IMR-90 (cell line): ENCODE results near the gene OR4E2. TPM values are rescaled to one million over a fixed set of nuclear protein-coding genes. Genes with fewer than 3 reads are reported as not detected.

Source experiments
- ATAC-seq: fragments of 200-7000 bp; cut with Tn5 transposase; 2 replicates; pipeline ENCODE4 v1.9.1; 2020; ENCODE audit warnings: low read depth, mild to moderate bottlenecking, moderate library complexity
- BruUV-seq: library from RNA; stranded (reverse); fragments of 400-500 nt; replicated peaks from 2 replicates; lab custom pipeline; 2021; lab: Mats Ljungman, UMichigan
- CTCF ChIA-PET: fragments of 300-600 bp; formaldehyde crosslinking; extraction: SDS; loops from one replicate; lab custom pipeline; 2021; ENCODE audit warnings: antibody characterized with exemption; lab: Yijun Ruan, JAX
- POLR2A ChIA-PET: fragments of 300-600 bp; sonication (Branson Sonifier 250); formaldehyde crosslinking; loops from one replicate; lab custom pipeline; 2022; ENCODE audit warnings: antibody characterized with exemption; ENCODE audit not compliant: unreplicated experiment; lab: Charles Lee
- DNase-seq: peaks from one replicate; pipeline ENCODE4 v3.0.0; 2013
- H2AFZ ChIP-seq: replicated peaks from 2 replicates; pipeline ENCODE3; 2013; ENCODE audit warnings: low read length, mild to moderate bottlenecking; ENCODE audit not compliant: poor library complexity
- H2AK5ac ChIP-seq: 2 replicates; pipeline ENCODE4 v1.6.1; 2013; ENCODE audit warnings: low read depth, low read length, inconsistent platforms
- H2AK9ac ChIP-seq: replicated peaks from 2 replicates; pipeline ENCODE3; 2013; ENCODE audit warnings: mild to moderate bottlenecking, low read depth, low read length, moderate library complexity; ENCODE audit not compliant: poor library complexity
- H2BK120ac ChIP-seq: 2 replicates; pipeline ENCODE4 v1.6.1; 2013; ENCODE audit warnings: low read depth, low read length, inconsistent platforms
- H2BK15ac ChIP-seq: 3 replicates; pipeline ENCODE4 v1.6.1; 2013; ENCODE audit warnings: low read depth, low read length, inconsistent platforms
- H2BK20ac ChIP-seq: 2 replicates; pipeline ENCODE4 v1.6.1; 2013; ENCODE audit warnings: low read depth, mild to moderate bottlenecking, inconsistent platforms, low read length, moderate library complexity
- H2BK5ac ChIP-seq: 2 replicates; pipeline ENCODE4 v1.6.1; 2013; ENCODE audit warnings: mild to moderate bottlenecking, low read depth, low read length, inconsistent platforms; ENCODE audit not compliant: poor library complexity, severe bottlenecking
- H3K14ac ChIP-seq: replicated peaks from 2 replicates; pipeline ENCODE4 v1.6.1; 2013; ENCODE audit warnings: low read depth, low read length, inconsistent platforms
- H3K18ac ChIP-seq: 2 replicates; pipeline ENCODE4 v1.6.1; 2013; ENCODE audit warnings: low read depth, low read length, control low read depth
- H3K23ac ChIP-seq: 2 replicates; pipeline ENCODE4 v1.6.1; 2013; ENCODE audit warnings: low read depth, low read length, inconsistent platforms
- H3K27ac ChIP-seq: 2 replicates; pipeline ENCODE4 v1.5.1; 2013; ENCODE audit warnings: mild to moderate bottlenecking, control low read depth, low read length; ENCODE audit not compliant: insufficient read depth
- H3K27me3 ChIP-seq: 2 replicates; pipeline ENCODE4 v1.6.1; 2013; ENCODE audit warnings: low read length; ENCODE audit not compliant: control insufficient read depth, insufficient read depth
- H3K36me3 ChIP-seq: 2 replicates; pipeline ENCODE4 v1.6.1; 2013; ENCODE audit warnings: low read length, mixed read lengths; ENCODE audit not compliant: control insufficient read depth, insufficient read depth
- H3K4ac ChIP-seq: 2 replicates; pipeline ENCODE4 v1.6.1; 2013; ENCODE audit warnings: low read depth, low read length, inconsistent platforms
- H3K4me1 ChIP-seq: 2 replicates; pipeline ENCODE4 v1.6.1; 2013; ENCODE audit warnings: low read length, mixed read lengths; ENCODE audit not compliant: control insufficient read depth, insufficient read depth
- H3K4me2 ChIP-seq: 2 replicates; pipeline ENCODE4 v1.6.1; 2013; ENCODE audit warnings: low read depth, mild to moderate bottlenecking, control low read depth, low read length, moderate library complexity
- H3K4me3 ChIP-seq: 2 replicates; pipeline ENCODE4 v1.5.1; 2013; ENCODE audit warnings: low read depth, mild to moderate bottlenecking, control low read depth, low read length, moderate library complexity; ENCODE audit not compliant: insufficient read depth
- H3K56ac ChIP-seq: 2 replicates; pipeline ENCODE4 v1.6.1; 2013; ENCODE audit warnings: low read length, inconsistent platforms; ENCODE audit not compliant: insufficient read depth; ENCODE audit errors: extremely low read depth
- H3K79me1 ChIP-seq, 2 experiments: 2 replicates each; pipeline ENCODE4 v1.6.1; 2013; ENCODE audit warnings: low read length in 2 of 2, inconsistent platforms in 1 of 2, low read depth in 1 of 2
- H3K9ac ChIP-seq: 2 replicates; pipeline ENCODE4 v1.6.1; 2013; ENCODE audit warnings: low read depth, low read length, control low read depth
- H3K9me1 ChIP-seq: 2 replicates; pipeline ENCODE4 v1.6.1; 2013; ENCODE audit warnings: low read length, inconsistent platforms; ENCODE audit not compliant: insufficient read depth
- H3K9me3 ChIP-seq: 2 replicates; pipeline ENCODE4 v1.6.1; 2013; ENCODE audit warnings: low read length; ENCODE audit not compliant: control insufficient read depth, insufficient read depth
- H4K20me1 ChIP-seq: 2 replicates; pipeline ENCODE4 v1.6.1; 2013; ENCODE audit warnings: low read length, inconsistent platforms; ENCODE audit not compliant: insufficient read depth
- H4K5ac ChIP-seq: 2 replicates; pipeline ENCODE4 v1.6.1; 2013; ENCODE audit warnings: mild to moderate bottlenecking, low read depth, low read length, control low read depth
- H4K8ac ChIP-seq, 2 experiments: 2 replicates each; pipeline ENCODE4 v1.6.1; 2013; ENCODE audit warnings: low read depth in 2 of 2, low read length in 2 of 2, control low read depth in 1 of 2, inconsistent platforms in 1 of 2
- H4K91ac ChIP-seq: 2 replicates; pipeline ENCODE4 v1.6.1; 2013; ENCODE audit warnings: low read depth, low read length, inconsistent platforms; ENCODE audit not compliant: insufficient read depth
- BHLHE40 ChIP-seq: fragments of 150-350 bp; IDR thresholded peaks from 2 replicates; pipeline ENCODE4 v1.6.1; 2016; ENCODE audit warnings: mild to moderate bottlenecking, low read depth, low read length
- CEBPB ChIP-seq: IDR thresholded peaks from 2 replicates; pipeline ENCODE4 v1.6.1; 2012; ENCODE audit warnings: low read depth, low read length, improper control_type of control experiment
- CHD1 ChIP-seq: IDR thresholded peaks from 2 replicates; pipeline ENCODE4 v1.6.1; 2012; ENCODE audit warnings: low read depth, low read length, improper control_type of control experiment
- ELK1 ChIP-seq: fragments of 150-350 bp; IDR thresholded peaks from 2 replicates; pipeline ENCODE4 v1.6.1; 2016; ENCODE audit warnings: low read depth, mild to moderate bottlenecking, low read length, moderate library complexity, borderline replicate concordance
- FOS ChIP-seq: fragments of 150-350 bp; IDR thresholded peaks from 2 replicates; pipeline ENCODE4 v1.6.1; 2016; ENCODE audit warnings: low read depth, low read length
- MAFK ChIP-seq: IDR thresholded peaks from 2 replicates; pipeline ENCODE4 v1.6.1; 2012; ENCODE audit warnings: low read depth, low read length, improper control_type of control experiment
- MAZ ChIP-seq: IDR thresholded peaks from 2 replicates; pipeline ENCODE4 v1.6.1; 2012; ENCODE audit warnings: low read depth, mild to moderate bottlenecking, low read length, improper control_type of control experiment, moderate library complexity, borderline replicate concordance
- MXI1 ChIP-seq: IDR thresholded peaks from 2 replicates; pipeline ENCODE4 v1.6.1; 2012; ENCODE audit warnings: low read depth, mild to moderate bottlenecking, low read length, moderate library complexity, borderline replicate concordance
- NFE2L2 ChIP-seq: fragments of 150-350 bp; IDR thresholded peaks from 2 replicates; pipeline ENCODE4 v1.6.1; 2016; ENCODE audit warnings: low read depth, mild to moderate bottlenecking, low read length
- POLR2A ChIP-seq: IDR thresholded peaks from 2 replicates; pipeline ENCODE4 v1.6.1; 2012; ENCODE audit warnings: mild to moderate bottlenecking, low read depth, low read length
- RAD21 ChIP-seq: IDR thresholded peaks from 2 replicates; pipeline ENCODE4 v1.6.1; 2012; ENCODE audit warnings: low read length, improper control_type of control experiment
- RCOR1 ChIP-seq: IDR thresholded peaks from 2 replicates; pipeline ENCODE4 v1.6.1; 2012; ENCODE audit warnings: mild to moderate bottlenecking, low read length, improper control_type of control experiment; ENCODE audit not compliant: insufficient replicate concordance
- RFX5 ChIP-seq: IDR thresholded peaks from 2 replicates; pipeline ENCODE4 v1.8.0; 2012; ENCODE audit warnings: low read depth, mild to moderate bottlenecking, low read length, moderate library complexity
- SMC3 ChIP-seq: fragments of 150-350 bp; IDR thresholded peaks from 2 replicates; pipeline ENCODE4 v1.6.1; 2016; ENCODE audit warnings: low read depth, mild to moderate bottlenecking, antibody characterized with exemption, low read length, moderate library complexity
- WGBS, 2 experiments: methylation state at CpG; one replicate each; pipeline versions ENCODE4 v1.1.5 to v1.1.7; 2013; ENCODE audit warnings: missing lambda C conversion rate in 2 of 2; ENCODE audit not compliant: insufficient read length in 1 of 2; ENCODE audit errors: extremely low coverage in 2 of 2; 5-methylcytosine and 5-hydroxymethylcytosine counted together
- dilution Hi-C: fragments of 300-500 bp; cut with HindIII; formaldehyde crosslinking; loops from one replicate; pipeline ENCODE4 v1.14.3; 2018; ENCODE audit warnings: low sequenced_read_pairs; ENCODE audit not compliant: unreplicated experiment
- in situ Hi-C: fragments of 300-500 bp; cut with MboI; formaldehyde crosslinking; loops from 3 replicates; pipeline ENCODE4 v1.14.3; 2019; ENCODE audit warnings: low sequenced_read_pairs, inconsistent platforms, mixed read lengths
- intact Hi-C: fragments of 100-400 bp; cut with micrococcal nuclease; formaldehyde crosslinking; loops from 2 replicates; pipeline ENCODE4 v1.10.0; 2022
- polyA plus RNA-seq, 3 experiments: library from polyadenylated mRNA; depleted of rRNA; stranded (reverse); fragments of >200 nt; gene quantifications; 2 replicates each; pipeline ENCODE4 v1.2.3, GENCODE V29; 2012; ENCODE audit warnings: low replicate concordance in 1 of 3
- total RNA-seq: library from RNA; depleted of rRNA; stranded (reverse); fragments of >200 nt; gene quantifications from 2 replicates; pipeline ENCODE4 v1.2.3, GENCODE V29; 2012
- TF ChIP-seq, protein P1 (sequence below): fragments of 150-350 bp; IDR thresholded peaks from 2 replicates; pipeline ENCODE4 v1.6.1; 2017; ENCODE audit warnings: mild to moderate bottlenecking, antibody characterized with exemption, low read length, low read depth
- TF ChIP-seq, protein P2 (sequence below): conservative IDR thresholded peaks from 2 replicates; pipeline ENCODE4 v1.5.1; 2012; ENCODE audit warnings: mild to moderate bottlenecking, low read depth, low read length, improper control_type of control experiment

The OR4E2 gene
- total and polyA plus RNA-seq, 2 of the 4 experiments (the other 2 are of a cell fraction) = not detected

- POLR2A ChIA-PET = no interaction called here
- Histone ChIP-seq H3K27me3 (no peaks in the 10 kb centered on the region), H3K4me2 (no peak overlapping the region), H2BK5ac (no peak overlapping the region), H4K8ac (no peak overlapping the region), H3K23ac (no peak overlapping the region), H3K27ac (no peak overlapping the region), H2BK120ac (no peak overlapping the region), H3K4me1 (no peaks in the 10 kb centered on the region), H3K9ac (no peak overlapping the region), H4K20me1 (no peaks in the 10 kb centered on the region), H2AFZ (no peak overlapping the region), H2AK9ac (no peak overlapping the region), H2BK20ac (no peak overlapping the region), H2AK5ac (no peak overlapping the region), H3K9me3 (no peaks in the 10 kb centered on the region), H3K79me1 (no peaks in the 10 kb centered on the region), H3K4me3 (no peak overlapping the region), H3K9me1 (no peaks in the 10 kb centered on the region), H4K5ac (no peak overlapping the region), H3K14ac (no peak overlapping the region), H2BK15ac (no peak overlapping the region), H3K36me3 (no peaks in the 10 kb centered on the region), H3K56ac (no peak overlapping the region), H4K91ac (no peak overlapping the region), H3K18ac (no peak overlapping the region), H3K4ac (no peak overlapping the region)
- in situ Hi-C loops = no loop called here
- TF ChIP-seq BHLHE40 = no peak
- no peak for TF ChIP-seq RFX5
- TF ChIP-seq MAZ = no peak
- TF ChIP-seq POLR2A = no peak
- no peak for TF ChIP-seq RAD21
- no peak for TF ChIP-seq FOS
- no peak for TF ChIP-seq NFE2L2
- TF ChIP-seq RCOR1 = no peak
- no peak for TF ChIP-seq ELK1
- no peak for TF ChIP-seq SMC3
- TF ChIP-seq, protein P1, sequence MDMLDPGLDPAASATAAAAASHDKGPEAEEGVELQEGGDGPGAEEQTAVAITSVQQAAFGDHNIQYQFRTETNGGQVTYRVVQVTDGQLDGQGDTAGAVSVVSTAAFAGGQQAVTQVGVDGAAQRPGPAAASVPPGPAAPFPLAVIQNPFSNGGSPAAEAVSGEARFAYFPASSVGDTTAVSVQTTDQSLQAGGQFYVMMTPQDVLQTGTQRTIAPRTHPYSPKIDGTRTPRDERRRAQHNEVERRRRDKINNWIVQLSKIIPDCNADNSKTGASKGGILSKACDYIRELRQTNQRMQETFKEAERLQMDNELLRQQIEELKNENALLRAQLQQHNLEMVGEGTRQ = no peak
- TF ChIP-seq MXI1 = no peak
- TF ChIP-seq CHD1 = no peak
- no peak for TF ChIP-seq MAFK
- TF ChIP-seq CEBPB = no peak
- TF ChIP-seq, protein P2, sequence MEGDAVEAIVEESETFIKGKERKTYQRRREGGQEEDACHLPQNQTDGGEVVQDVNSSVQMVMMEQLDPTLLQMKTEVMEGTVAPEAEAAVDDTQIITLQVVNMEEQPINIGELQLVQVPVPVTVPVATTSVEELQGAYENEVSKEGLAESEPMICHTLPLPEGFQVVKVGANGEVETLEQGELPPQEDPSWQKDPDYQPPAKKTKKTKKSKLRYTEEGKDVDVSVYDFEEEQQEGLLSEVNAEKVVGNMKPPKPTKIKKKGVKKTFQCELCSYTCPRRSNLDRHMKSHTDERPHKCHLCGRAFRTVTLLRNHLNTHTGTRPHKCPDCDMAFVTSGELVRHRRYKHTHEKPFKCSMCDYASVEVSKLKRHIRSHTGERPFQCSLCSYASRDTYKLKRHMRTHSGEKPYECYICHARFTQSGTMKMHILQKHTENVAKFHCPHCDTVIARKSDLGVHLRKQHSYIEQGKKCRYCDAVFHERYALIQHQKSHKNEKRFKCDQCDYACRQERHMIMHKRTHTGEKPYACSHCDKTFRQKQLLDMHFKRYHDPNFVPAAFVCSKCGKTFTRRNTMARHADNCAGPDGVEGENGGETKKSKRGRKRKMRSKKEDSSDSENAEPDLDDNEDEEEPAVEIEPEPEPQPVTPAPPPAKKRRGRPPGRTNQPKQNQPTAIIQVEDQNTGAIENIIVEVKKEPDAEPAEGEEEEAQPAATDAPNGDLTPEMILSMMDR = no peak
- dilution Hi-C loops = no loop called here
- no CpG with 5 or more reads among the region's 3 CpGs for whole genome bisulfite sequencing, 2 experiments
- intact Hi-C loops = no loop called here
- DNase-seq (no peak), ATAC-seq (no peak)
- CTCF ChIA-PET = no interaction called here
- BruUV-seq = no TSS peak
These were observed 22.6 kb upstream of the OR4E2 start for GRCh38 chr14:21631084-21631483.
